Measurements from ENCODE around the gene PLXDC1.
A peak's percentile ranks its signal among the peaks of the same experiment; 100 is the strongest.

The PLXDC1 gene

DNA sequence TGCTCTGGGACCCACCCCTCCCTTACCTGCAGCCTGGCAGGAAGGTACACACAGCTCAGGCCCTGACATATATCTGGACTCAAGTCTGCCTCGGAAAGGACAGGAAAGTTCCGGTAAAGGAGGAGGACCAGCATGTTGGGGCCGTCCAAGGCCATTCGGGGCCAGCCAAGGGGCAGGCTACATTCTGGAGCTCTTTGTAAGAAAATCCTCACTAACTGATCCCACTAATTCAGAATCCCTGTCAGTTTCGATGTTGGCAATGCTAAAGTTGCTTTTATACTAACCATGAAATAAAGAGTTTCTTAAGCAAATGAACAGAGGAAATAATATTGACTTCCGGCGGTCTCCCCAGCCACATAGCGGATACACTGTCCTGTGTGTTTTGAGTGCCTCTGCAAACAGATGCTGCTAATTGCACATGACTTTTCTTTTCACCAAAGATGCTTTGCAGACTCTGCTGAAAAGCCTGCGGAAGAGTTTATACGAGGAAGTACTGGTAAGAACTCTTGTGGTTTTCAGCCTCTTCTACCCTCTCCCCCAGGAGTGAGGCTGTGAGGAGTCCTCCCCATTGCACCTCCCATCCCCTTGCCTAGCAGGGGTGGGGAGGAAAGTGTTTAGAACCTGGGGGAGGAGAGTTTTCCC is 54.8 kb downstream of the PLXDC1 start:
- DNase-seq (ENCODE audit: low read depth), result peak; percentile 22

DNA sequence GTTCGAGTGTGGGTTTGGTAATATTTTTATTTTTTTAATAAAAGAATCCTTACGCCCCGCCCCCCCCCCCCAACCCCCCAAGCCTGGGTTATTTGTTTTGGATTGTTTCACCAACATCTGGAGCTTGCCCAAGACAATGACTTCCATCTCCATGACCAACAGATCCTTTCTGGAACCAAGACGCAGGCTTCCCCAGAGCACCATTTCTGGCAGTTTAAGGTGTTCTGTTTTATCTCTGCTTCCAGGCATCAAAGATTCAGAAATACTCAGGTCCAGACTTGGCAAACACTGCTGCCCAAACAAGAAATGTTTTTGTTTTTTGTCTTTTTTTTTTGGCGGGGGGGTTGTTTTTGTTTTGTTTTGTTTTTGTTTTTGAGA is 56.1 kb downstream of the PLXDC1 start:
- DNase-seq (ENCODE audit: low read depth), result no peak

DNA sequence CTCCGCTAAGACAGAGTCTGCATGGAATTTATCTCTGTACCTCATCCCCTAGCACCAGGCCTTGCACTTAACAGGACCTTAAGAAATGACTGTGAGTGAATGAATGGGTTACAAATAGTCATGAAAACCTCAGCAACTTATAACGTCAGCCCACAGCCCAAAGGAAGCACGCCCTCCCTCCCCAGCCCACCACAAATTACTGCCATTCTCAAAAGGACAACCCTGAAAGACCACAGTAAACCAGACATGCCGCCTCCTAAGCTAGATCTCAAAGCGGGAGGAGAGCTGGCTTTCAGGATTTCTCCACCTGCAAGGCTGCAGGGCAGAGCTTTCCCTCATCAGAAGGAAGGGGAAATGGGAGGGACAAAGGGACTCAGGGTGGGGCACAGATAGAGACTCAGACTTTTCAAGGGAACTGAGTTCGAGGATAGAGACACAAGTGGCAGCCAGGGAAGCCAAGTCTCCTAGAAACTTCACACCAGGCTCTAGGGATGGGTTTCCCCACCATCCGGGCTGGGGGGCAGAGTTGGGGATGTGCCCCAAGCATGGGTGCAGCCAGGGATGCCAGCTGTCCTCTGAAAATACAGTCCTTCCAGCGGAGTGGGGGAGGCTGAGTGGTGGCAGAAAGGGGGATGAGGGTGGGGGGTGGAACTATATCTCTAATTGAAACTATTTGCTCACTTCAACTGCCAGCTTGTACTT is 56.7 kb downstream of the PLXDC1 start:
- peak; percentile 12 for DNase-seq (ENCODE audit: low read depth)

DNA sequence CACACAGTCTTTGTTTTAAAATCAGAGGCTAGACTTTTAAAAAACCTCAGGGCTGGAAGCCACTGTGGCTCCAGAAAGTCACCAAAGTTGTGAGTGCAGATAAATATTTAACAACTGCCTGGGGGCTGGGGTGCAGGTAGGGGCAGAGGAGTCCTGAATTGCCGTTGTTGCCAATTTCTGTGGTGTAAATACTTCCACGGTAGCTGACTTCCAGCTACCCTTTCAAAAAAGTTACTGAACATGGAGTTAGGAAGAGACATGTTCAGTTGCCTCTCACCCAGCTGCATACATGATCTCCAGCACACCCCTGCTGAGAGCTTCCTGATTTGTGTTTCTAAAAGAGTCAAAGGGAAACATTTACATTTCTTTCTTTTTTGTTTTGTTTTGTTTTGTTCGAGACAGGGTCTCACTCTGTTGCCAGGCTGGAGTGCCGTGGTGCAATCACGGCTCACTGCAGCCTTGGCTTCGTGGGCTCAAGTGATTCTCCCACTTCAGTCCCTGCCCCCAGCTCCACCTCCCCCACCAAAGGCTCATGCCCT is 58.7 kb downstream of the PLXDC1 start:
- no peak for DNase-seq (ENCODE audit: low read depth)

DNA sequence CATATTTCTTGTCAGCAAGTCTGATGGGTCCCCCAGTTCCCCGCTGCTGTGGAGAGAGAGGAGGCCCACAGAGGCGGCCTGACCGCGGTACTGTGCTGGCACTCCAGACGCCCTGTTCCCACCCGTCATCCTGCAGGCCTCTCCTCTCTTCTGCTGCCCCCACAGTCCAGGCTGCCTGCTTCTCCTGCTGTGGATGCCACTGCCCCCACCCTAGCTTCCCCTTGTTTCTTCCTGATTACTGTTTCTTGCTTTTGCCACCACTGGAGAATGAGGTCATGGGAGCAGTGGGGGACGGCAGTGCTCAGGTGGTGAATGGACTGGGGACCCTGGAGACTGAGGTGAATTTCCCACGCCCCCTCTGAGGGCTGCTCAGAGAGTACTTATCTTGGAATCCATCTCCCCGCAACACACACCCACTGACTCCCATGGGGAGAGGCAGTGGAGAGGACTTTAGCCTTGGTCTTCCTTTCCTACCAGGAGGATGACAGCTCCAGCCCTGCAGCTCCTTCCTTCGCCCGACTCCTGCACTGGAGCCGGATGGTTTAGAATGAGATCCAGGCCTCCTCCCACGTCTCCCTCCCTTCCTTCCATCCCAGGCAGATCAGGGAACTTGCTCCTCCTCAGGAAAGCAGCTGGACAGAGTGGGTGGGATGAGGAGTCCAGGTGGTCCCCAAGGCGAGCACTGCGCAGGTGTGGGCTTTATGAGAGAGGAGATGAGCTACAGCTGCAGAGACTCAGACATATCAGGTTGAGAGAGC is 60.4 kb downstream of the PLXDC1 start:
- DNase-seq (ENCODE audit: low read depth), result no peak

DNA sequence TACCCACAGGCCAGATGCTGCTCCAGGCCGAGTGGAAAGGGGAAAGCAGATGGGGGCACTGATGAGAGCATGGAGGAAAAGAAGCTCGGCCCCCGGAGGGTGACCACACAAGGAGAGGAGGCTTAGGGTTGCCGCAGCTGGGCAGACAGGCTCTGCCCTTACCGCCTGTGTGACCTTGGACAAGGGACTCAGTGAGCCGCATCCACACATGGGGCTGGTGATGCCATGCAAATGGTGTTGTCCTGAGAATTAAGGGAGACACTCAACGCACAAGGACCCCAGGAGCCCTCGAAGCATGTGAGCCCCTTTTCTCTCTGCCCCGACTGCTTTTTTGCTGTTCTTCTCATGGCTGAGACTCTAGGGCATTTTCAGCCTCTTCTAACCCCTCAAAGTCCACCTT is 61.0 kb downstream of the PLXDC1 start:
- no peak for DNase-seq (ENCODE audit: low read depth)

DNA sequence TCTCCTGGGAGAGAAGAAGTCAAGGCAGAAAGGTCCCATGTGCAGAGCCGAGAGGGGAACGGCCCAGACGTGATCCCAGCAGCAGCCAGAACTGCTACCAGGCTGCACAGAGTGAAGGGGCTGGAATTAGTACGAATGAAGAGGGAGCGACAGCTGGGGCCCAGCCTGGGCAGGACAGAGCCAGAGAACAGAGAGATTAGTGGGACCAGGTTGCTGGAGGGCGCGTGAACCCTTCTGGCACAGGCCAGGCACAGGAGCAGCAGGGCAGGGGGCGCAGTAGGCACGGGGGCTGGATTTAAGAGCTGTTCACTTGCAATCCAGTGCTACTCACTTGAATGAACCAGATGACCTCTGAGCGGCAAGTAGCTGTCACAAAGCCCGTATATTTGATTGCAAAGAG is 66.9 kb downstream of the PLXDC1 start:
- DNase-seq (ENCODE audit: low read depth), result no peak

DNA sequence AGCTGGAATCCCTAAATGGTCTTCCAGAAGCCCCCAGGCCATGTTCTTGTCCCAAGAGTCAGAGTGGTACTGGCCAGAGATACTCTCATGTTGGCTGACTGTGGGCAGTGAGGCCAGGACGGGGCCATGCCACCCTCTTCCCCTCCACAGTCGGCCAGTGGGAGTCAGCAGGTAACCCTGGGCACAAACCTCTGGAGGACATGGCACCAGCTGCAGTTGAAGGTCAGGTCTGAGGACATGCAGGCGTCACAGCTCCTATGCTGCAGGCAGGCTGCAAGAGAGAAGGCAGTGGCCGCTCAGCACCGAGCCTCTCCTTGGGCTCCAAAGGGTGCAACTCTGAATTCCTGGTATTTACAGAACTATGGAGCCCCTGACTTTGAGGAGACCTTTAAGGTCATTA is 68.2 kb downstream of the PLXDC1 start:
- DNase-seq (ENCODE audit: low read depth), result no peak

DNA sequence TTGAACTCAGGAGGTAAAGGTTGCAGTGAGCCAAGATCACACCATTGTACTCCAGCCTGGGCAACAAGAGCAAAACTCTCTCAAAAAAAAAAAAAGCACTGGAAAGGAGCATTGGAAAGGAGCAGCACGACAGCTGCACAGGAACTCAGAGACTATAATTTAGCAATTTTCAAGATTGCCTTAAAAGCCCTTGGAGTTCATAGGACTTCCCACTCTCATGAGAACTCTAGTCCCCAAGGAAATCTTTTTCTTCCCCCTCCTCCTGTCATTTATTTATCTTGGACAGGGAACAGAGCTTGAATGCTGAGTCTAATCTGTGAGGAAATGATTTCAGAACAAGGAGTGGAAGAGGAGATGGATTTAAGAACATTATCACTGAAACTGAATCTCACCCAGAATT is 69.0 kb downstream of the PLXDC1 start:
- no peak for DNase-seq (ENCODE audit: low read depth)

DNA sequence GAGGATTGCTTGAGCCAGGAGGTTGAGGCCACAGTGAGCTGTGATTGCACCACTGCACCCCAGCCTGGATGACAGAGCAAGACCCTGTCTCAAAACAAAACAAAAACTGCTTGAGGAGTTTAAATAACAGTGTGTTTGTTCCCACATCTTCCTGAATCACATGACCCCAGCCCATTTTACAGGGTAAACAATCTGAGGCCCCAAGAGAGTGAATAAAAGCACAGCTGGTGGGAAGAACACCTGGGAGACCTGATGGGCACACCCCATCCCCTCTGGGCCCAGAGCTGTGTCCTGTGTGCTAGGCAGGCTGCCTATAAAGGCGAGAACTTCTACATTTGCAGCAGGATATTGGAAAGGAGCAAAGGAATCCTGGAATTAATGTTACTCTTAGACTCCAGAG is 69.6 kb downstream of the PLXDC1 start:
- no peak for DNase-seq (ENCODE audit: low read depth)

DNA sequence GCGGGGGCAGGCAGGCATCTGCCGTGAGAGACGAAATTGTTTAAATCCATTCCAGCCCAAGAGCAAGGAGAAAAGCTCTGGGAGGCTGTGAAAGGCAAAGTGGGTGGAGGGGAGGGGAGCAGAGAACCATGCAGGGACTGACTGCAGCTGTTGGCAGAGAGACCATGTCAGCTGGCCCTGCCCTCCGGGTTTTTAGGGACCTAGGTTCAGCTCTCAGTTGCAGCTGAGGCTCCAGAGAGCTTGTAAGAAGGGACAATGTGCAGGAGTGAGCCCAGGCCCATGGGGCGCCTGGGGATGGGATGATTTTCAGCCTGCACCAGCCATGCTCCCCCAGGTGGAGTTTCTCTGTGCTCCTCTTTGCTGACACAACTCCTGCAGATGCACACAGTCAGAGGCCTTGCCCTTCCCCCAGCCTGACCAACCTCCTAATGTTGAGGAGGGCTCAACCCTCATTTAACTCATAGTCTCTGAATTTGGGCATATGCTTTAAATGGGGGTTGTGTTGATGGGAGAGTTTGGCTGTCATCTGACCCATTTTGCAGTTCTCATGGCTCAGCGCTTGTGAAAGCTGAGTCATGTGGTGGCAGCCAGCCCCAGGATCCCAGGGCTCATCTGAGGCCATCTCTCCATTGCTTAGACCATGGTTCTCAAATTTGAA is 70.9 kb downstream of the PLXDC1 start:
- no peak for DNase-seq (ENCODE audit: low read depth)

DNA sequence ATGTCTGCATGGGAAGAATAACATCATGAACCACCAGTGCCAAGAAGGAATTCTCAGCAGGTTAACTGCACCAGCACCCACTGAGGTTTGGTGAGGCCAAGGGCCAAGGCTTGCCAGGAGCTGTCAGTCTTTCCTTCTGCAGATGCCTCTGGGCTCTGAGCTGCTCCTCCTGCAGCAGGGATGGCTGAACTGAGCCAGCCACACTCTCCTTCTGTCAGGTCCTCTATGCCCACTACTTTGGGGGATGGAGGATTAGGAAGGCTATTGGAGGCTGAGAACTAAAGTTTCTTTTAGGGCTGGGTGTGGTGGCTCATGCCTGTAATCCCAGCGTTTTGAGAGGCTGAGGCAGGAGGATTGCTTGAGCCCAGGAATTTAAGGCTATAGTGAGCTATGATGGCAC is 71.6 kb downstream of the PLXDC1 start:
- DNase-seq (ENCODE audit: low read depth), result no peak

DNA sequence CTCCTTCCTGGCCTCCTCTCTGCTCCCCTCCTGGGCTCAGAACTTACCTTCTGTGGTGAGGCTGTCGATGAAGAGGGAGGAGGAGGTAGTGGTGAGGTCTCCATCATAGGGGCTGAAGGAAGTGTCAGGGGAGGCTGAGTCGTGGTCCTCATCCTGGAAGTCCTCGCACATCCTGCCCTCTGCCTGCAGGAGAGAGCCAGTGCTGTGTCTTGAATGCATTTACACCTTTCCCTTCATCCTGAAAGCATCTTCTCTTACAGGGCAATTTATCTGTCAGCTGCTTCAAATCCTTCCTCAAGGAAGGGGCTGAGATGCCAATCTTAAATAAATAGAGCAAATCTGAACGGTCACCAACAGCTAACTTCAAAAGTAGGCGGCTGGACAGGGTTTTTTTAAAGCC is 73.6 kb downstream of the PLXDC1 start:
- DNase-seq (ENCODE audit: low read depth), result no peak

DNA sequence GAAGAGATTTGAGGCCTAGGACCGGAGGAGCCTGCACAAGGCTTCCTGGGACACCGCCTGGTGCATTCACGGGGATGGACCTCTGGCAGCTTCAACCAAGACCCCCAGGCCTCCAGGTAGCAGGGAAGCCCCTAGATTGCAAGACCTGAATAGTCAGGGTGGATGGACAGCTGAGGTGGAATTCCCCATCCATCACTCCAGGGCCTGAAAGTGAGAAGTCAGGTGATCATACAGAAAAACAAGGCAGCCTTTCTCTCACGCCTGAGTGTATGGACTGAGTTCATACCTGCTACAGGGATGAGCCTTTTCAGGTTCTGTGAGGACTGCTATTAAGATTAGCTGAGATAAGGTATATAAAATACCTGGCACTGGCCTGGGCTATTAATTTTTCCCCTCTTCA is 74.2 kb downstream of the PLXDC1 start:
- no peak for DNase-seq (ENCODE audit: low read depth)

DNA sequence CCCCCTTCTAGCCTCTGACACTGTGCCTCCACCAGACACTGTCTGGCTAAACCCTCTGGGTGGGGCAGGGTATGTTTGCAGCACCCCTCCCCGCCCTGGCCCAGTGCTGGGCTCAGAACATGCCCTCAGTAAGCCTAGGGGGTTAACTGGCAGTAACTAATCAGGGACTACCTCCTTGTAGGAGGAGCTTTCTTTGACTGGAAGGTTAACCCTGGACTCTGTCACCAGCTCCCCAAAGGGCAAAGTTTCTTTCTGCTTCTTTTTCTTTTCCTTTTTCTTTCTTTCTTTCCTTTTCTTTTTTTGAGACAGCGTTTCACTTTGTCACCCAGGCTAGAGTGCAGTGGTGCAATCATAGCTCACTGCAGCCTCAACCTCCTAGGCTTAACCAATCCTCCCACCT is 76.8 kb downstream of the PLXDC1 start:
- DNase-seq (ENCODE audit: low read depth), result no peak

DNA sequence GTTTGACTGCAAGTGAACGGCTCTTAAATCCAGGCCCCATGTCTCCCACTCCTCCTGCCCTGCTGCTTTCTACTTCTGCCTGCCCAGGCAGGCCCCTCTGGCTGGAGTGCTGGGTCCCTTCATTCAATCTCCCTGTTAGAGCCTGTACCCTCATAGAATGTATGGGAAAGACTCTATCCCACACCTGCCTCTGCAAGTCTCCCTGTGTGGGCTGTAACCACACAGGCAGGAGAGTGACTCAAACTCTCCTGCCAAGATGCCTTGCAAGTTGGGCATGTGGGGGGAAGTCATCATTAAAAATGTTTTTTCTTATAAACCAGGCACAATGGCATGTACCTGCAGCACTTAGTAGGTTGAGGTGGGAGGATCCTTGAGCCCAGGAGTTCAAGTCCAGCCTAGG is 77.5 kb downstream of the PLXDC1 start:
- DNase-seq (ENCODE audit: low read depth), result no peak

DNA sequence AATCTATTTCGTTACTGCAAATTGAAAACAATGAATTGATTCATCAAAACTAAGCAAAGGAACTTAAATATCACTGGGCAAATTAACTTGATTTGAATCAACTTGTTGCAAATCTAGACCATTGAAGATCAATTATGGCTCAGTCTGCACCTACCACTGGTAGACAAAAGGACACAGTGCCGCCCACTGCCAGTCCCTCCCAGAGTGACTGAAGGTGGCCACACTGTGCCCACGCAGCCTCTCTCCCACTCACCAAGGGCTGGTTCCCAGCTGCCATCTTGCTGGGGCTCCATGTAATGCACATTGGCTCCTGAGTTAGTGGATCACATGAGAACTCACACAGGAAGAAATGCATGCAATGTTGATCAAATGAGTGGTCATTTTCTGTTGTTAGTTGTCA is 78.1 kb downstream of the PLXDC1 start:
- no peak for DNase-seq (ENCODE audit: low read depth)

DNA sequence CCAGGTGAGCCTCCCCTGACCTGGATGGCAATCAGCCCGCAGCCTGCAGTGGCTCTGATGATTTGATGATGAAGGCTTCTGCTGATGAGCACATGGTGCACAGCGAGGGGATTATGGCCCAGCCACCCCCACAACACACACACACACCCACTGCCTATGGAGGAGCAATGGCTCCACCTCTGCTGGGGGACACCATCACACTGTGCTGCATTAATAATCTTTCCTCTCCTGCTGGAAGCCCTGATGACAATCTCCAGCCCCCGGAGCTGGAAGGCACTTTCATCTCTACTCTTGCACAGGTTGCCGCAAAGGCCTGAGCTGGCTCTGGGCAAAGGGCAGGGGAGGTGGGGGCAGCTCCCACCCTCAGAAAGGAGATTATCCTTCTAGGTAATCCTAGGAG is 79.9 kb downstream of the PLXDC1 start:
- DNase-seq (ENCODE audit: low read depth), result no peak

DNA sequence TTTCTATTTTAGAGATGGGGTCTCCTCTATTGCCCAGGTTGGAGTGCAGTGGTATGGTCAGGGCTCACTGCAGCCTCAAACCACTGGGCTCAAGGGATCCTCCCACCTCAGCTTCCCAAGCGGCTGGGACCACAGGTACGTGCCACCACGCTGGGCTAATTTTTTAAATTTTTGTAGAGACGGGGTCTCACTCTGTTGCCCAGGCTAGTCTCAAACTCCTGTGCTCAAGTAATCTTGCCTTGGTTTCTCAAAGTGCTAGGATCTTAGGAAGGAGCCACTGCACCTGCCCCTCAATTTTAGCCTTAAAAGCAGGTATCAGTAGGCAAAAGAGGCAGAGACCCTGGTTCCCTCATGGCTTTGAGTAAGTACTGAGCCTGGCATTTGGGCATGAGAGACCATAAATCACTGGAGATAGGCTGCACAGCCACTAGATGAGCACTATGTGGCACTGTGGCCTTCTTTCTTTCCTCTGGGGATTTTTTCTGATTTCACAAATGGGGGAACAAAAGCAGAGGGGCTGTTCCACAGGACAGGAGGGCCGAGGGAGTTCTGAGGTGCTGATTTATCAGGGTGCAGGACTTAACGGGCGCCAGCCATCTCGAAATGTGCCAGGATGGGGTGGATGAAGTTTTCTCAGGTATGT is 82.2 kb downstream of the PLXDC1 start:
- DNase-seq (ENCODE audit: low read depth), result no peak

DNA sequence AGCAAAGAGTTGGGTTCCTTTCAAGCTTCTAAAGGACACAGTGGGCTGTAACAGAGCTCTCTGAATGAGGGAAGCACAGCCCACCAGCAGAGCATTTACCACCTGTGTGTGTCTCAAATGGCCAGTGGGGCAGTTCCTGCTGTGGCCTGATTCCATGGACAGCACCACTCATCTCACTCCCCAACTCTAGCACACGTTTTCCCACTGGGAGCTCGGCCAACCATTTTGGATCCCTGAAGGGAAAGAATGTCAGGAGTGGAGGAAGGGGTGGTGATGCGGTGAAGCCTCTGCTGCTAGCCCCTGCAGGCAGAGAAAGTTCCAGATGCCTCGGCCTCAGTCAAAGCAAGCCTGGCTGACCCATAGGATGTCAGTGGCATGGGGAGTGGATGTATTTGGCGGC is 86.6 kb downstream of the PLXDC1 start:
- DNase-seq (ENCODE audit: low read depth), result no peak

DNA sequence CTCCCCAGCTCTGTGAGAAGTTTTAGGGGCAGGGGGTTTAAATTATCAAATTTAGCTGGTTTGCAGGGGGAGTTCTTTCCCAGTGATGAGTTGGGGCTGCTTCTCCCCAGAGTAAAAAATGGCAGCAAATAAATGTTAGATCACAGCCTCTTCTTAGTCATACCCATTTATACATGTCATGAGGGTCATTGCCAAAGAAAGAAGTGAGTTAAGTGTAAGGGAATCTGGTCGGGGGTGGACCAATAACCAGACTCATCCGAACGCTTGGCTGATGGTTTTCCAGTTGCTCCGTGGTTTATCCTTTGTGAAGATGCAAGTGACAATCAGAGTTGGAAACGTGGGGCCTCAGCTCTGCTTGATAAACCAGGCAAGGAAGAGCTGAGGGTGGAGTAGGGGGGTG is 87.1 kb downstream of the PLXDC1 start:
- no peak for DNase-seq (ENCODE audit: low read depth)

DNA sequence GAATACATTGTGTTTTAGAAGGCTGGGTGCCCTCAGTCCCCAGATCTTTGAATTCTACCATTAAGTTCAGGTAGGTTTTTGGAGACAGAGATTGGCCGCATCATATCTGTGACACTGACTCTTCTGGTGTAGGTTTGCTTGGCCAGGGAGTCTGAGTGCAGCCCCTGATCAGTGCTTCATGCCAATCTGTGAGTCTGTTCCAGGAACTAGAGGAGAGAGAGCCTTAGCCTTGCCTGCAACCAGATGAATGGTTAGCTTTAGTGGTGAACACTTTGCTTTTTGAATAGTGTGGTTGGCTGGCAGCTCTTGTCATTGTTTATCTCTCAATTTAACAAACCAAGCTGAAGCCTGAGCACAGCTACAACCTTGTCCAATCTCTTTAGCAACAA is 87.8 kb downstream of the PLXDC1 start:
- DNase-seq (ENCODE audit: low read depth), result no peak
